ENCODE data around the gene NEURL1B. TPM values are rescaled to one million over a fixed set of nuclear protein-coding genes. Genes with fewer than 3 reads are reported as not detected.

The NEURL1B gene
- total and polyA plus RNA-seq, 2 experiments from 2014 or later: 0.65 to 5.8 TPM

- DNase-seq (ENCODE audit: low spot score): peak; percentile 92
- Histone ChIP-seq H3K27ac (peak overlapping the region; percentile 91), H3K9me2 (replicated peaks; ENCODE audit: insufficient read depth) (no peaks in the 10 kb centered on the region), H3K27me3 (no peaks in the 10 kb centered on the region), H4K20me1 (ENCODE audit: insufficient read depth, poor library complexity, severe bottlenecking) (no peaks in the 10 kb centered on the region), H3K9me3 (ENCODE audit: low read depth) (no peaks in the 10 kb centered on the region), H3K4me1 (ENCODE audit: insufficient read depth) (peaks cover 30% of the 10 kb centered on the region), H2AFZ (no peak overlapping the region), H3K4me2 (peak overlapping the region; percentile 39), H3K79me2 (no peaks in the 10 kb centered on the region), H3K36me3 (replicated peaks; ENCODE audit: insufficient read depth, low read depth) (no peaks in the 10 kb centered on the region), H3K4me3 (no peak overlapping the region)
- WGBS (ENCODE audit: low lambda C conversion rate, missing lambda C conversion rate): 27% methylated on average over 18 of the region's 18 CpGs
- TF ChIP-seq EZH2phosphoT487 (IDR thresholded peaks at IDR 0.05; ENCODE audit: low read depth, severe bottlenecking, unreplicated experiment) (no peak), CTCF (IDR thresholded peaks at IDR 0.05; ENCODE audit: poor library complexity) (no peak), EZH2 (IDR thresholded peaks at IDR 0.05; ENCODE audit: borderline replicate concordance) (no peak)
These were observed 19.0 kb downstream of the NEURL1B start for GRCh38 chr5:172659909-172660628.

DNA sequence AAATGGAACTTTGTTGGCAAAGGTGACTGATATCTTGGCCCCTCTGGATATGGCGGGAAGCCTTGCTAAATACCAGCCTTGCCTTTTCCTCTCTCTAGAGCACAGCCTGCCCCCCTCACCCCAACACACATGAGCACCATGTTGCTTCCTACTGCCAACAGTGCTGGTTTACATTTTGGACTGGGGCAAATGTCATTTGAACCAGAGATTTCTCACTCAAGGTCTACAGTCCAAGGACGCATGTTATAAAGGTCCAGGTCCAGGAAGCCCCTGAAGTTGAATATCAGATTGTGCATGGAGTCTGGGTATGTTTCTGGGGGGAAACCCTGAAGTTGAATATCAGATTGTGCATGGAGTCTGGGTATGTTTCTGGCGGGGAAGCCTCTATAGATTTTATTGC is 19.9 kb downstream of the NEURL1B start:
- Histone ChIP-seq H3K4me2 (peak overlapping the region; percentile 39), H3K4me3 (no peak overlapping the region), H2AFZ (no peak overlapping the region), H3K36me3 (replicated peaks; ENCODE audit: insufficient read depth, low read depth) (no peaks in the 10 kb centered on the region), H3K27me3 (no peaks in the 10 kb centered on the region), H3K27ac (peak overlapping the region; percentile 91), H3K79me2 (no peaks in the 10 kb centered on the region), H3K4me1 (ENCODE audit: insufficient read depth) (peaks cover 33% of the 10 kb centered on the region), H3K9me3 (ENCODE audit: low read depth) (no peaks in the 10 kb centered on the region), H3K9me2 (replicated peaks; ENCODE audit: insufficient read depth) (no peaks in the 10 kb centered on the region), H4K20me1 (ENCODE audit: insufficient read depth, poor library complexity, severe bottlenecking) (no peaks in the 10 kb centered on the region)
- WGBS (ENCODE audit: low lambda C conversion rate, missing lambda C conversion rate): 93% methylated on average over 3 of the region's 3 CpGs
- DNase-seq (ENCODE audit: low spot score): no peak
- no peak for TF ChIP-seq EZH2phosphoT487 (IDR thresholded peaks at IDR 0.05; ENCODE audit: low read depth, severe bottlenecking, unreplicated experiment)
- no peak for TF ChIP-seq CTCF (IDR thresholded peaks at IDR 0.05; ENCODE audit: poor library complexity)
- no peak for TF ChIP-seq EZH2 (IDR thresholded peaks at IDR 0.05; ENCODE audit: borderline replicate concordance)

- 92% methylated on average over 9 of the region's 9 CpGs for WGBS (ENCODE audit: low lambda C conversion rate, missing lambda C conversion rate)
- no peaks in the 10 kb centered on the region for H3K27me3 ChIP-seq
- H3K9me3 ChIP-seq (ENCODE audit: low read depth): no peaks in the 10 kb centered on the region
- no peaks in the 10 kb centered on the region for H3K79me2 ChIP-seq
- H3K9me2 ChIP-seq (replicated peaks; ENCODE audit: insufficient read depth): no peaks in the 10 kb centered on the region
- TF ChIP-seq EZH2 (IDR thresholded peaks at IDR 0.05; ENCODE audit: borderline replicate concordance) (no peak), CTCF (IDR thresholded peaks at IDR 0.05; ENCODE audit: poor library complexity) (no peak), EZH2phosphoT487 (IDR thresholded peaks at IDR 0.05; ENCODE audit: low read depth, severe bottlenecking, unreplicated experiment) (no peak)
- H2AFZ ChIP-seq: no peak overlapping the region
- peak overlapping the region; percentile 91 for H3K27ac ChIP-seq
- peaks cover 33% of the 10 kb centered on the region for H3K4me1 ChIP-seq (ENCODE audit: insufficient read depth)
- no peak for DNase-seq (ENCODE audit: low spot score)
- no peak overlapping the region for H3K4me2 ChIP-seq
- no peak overlapping the region for H3K4me3 ChIP-seq
- no peaks in the 10 kb centered on the region for H3K36me3 ChIP-seq (replicated peaks; ENCODE audit: insufficient read depth, low read depth)
- no peaks in the 10 kb centered on the region for H4K20me1 ChIP-seq (ENCODE audit: insufficient read depth, poor library complexity, severe bottlenecking)
These were observed 20.5 kb downstream of the NEURL1B start for GRCh38 chr5:172661526-172661925.

Data from hepatocyte (in vitro differentiated cells).